HG02973 (cell line): ENCODE data around the gene TMED8.
"Not testable (repeated sequence)": the region's sequence is repeated elsewhere in the genome, so short reads cannot be mapped to it uniquely, and the experiment has no call there.

Source experiments
- ATAC-seq: cut with Tn5 transposase; IDR thresholded peaks from one replicate; pipeline ENCODE4 v1.9.1; 2021; ENCODE audit warnings: moderate library complexity; ENCODE audit not compliant: unreplicated experiment

Gene TMED8

DNA sequence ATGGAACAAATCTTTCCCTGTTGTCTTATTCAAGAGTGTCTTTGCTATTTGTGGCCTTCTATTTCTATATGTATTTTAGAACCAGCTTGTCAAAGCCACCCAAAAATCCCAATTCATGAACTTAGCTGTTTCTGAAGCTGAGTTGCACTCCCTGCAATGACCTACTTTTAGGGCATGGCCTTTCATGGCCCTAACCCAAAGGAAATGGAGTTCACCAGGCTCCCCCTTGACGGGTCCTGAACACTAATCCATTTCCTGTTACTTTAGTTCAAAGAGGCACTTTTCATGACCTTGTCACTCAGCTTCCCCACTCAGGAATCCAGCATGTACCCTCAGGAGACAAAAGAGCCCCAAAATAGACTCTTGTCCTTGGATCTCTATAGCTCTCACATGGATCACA, 7.6 kb downstream of the TMED8 start:
- ATAC-seq: no peak

DNA sequence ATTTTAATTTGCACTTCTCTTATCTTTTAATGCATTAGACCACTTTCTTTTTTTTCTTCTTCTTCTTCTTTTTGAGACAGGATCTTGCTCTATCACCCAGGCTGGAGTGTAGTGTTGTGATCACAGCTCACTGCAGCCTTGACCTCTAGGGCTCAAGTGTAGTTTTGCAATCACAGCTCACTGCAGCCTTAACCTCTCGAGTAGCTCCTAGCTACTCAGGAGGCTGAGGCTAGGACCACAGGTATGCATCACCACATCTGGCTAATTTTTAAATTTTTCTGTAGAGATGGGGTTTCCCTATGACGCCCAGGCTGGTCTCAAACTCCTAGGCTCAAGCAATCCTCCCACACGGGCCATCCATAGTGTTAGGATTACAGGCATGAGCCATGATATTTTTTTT, 12.7 kb downstream of the TMED8 start:
- ATAC-seq: no peak

DNA sequence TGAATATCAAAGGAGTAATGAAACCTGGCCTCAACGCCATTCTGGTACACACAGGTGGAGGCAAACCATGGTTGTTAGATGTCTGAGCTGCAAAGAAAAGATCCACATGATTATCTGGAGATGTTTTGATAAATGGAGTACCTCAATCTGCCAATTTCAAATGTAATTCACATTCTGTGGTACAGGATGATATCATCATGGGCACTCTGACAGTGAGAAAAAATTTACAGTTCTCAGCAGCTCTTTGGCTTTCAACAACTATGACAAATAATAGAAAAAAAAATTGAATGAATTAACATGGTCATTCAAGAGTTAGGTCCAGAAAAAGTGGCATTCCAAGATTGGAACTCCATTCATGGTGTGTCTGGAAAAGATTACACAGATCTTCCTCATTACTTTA, 17.3 kb downstream of the TMED8 start:
- no peak for ATAC-seq

- ATAC-seq: no peak
Measured at GRCh38 chr14:77356899-77357298, 20.0 kb downstream of the TMED8 start.

- ATAC-seq: no peak
Measured at GRCh38 chr14:77355811-77356210, 21.1 kb downstream of the TMED8 start.

DNA sequence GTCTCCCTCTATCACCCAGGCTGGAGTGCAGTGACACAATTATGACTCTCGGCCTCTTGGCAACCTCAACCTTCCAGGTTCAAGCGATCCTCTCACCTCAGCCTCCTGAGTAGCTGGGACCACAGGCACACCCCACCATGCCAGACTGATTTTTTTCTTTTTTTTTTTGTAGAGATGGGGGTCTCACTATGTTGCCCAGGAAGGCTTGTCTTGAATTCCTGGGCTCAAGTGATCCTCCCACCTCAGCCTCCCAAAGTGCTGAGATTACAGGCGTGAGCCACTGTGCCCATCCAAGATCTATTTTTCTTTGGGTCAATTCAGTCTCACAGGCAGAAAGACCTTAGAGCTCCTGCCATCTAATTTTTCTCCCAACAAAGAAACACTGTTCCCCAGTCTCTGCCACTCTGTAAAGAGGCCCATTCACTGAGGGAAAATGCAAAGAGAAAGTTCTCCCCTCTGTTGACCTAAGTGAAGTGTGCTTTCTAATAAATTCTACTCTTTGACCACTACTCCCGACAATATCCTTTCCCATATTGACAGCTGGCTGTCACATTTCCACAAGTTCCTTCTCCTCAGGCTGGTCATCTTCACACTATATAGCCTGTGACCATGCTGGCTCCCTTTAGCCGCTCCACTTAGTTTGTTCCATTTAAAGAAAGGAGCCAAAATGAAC, 23.3 kb downstream of the TMED8 start:
- ATAC-seq: no peak

- ATAC-seq: no peak
Measured at GRCh38 chr14:77347751-77348150, 29.1 kb downstream of the TMED8 start.

DNA sequence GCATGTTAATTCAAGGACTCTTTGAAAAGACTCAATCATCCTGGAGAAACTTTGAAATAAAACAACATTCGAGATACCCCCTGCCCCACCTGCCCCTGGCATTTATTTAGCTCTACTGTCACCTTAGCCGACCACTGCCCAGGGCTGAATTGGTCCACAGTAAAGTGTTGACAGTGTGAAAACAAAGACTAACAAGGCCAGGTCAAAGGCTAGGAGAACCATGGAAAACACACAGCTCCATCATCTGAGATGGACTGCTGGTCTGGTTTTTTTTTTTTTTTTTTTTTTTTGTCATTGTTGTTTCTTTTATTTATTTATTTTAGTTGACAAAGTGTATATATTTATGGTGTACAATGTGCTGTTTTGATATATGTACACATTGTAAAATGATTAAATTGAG, 30.4 kb downstream of the TMED8 start:
- ATAC-seq: no peak

- ATAC-seq: no peak
Measured at GRCh38 chr14:77344377-77344996, 32.4 kb downstream of the TMED8 start.

DNA sequence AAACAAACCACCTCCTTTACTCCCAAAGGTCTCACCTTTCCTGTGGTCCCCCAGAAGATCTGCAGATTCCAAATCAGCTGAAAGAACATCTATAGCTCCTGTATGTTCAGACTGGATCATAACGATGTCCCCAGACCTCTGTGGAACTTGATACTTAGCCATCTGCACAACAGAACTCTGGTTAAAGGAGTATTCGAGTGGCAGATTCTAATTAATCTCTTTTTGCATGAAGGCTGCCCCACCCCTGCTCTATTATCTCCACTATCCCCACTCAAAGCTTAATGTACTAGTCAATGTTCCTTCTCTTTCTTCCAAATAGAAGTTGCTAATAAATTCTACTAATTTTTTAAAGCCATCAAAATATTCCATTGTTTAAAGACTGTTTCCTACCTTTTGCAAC, 33.2 kb downstream of the TMED8 start:
- ATAC-seq: no peak

DNA sequence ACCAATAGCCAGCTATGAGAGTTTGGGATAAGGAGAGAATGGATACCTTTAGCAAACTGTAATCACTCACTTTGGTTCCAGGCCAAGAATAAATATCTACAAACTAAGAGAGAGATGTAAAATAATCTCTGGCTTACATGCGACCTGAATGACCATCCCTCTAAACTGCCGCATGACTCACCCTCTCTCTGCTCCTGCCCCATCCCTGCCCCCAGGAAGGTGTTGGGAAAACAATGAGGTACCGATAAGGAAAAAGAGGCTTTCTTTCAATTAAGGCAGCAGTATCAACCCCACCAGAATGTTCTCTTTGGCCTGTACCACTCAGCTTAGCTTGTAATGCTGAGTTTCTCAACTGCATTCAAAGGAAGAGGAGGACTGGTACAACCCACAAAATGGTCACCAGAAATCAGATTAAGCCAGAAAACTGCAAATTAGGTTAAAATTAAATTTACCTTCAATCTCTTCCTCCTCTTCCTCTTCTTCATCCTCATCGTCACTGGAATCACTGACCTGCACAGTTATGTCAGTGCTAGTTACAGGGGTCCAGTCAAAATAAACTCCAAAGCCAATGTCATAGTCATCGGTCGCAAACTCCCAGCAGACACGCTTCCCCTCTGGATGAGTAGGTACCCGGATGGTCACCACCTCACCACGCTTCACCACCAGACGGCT, 34.0 kb downstream of the TMED8 start:
- ATAC-seq: no peak

GRCh38 chr14:77340389-77340788, 36.5 kb downstream of the TMED8 start:
- no peak for ATAC-seq

DNA sequence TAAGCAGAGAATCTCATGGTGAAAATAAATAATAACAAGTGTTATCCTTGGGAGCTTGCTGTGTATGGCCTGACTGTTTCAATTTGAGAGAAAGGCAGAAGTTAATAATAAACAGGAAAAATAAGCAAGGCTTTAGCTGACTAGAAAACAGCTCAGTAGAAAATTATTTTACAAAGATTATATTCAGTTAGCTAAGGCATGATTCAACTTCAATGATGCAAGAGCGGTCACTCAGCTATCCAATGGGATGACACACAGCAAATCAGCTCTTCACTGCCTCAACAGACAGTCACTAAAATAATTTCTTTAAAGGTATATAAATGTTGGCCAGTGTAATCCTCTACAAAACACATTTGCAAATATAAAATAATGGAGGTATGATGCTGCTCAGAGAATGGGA, 37.5 kb downstream of the TMED8 start:
- no peak for ATAC-seq

DNA sequence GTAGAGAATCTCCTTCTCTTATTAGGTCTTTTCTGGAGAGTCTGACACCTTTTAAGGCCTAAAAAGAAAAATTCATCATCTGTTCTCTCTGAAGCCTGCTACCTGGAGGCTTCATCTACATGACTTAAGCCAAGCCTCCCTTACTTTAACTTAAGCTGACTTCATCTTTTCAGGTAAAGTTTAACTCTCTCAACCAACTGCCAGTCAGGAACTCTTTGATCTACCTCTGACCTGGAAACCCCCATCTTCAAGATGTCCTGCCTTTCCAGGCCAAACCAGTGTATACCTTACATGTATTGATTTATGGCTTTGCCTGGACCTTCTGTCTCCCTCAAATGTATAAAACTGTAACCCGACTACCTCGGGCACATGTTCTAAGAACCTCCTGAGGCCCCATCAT, 38.6 kb downstream of the TMED8 start:
- no peak for ATAC-seq

DNA sequence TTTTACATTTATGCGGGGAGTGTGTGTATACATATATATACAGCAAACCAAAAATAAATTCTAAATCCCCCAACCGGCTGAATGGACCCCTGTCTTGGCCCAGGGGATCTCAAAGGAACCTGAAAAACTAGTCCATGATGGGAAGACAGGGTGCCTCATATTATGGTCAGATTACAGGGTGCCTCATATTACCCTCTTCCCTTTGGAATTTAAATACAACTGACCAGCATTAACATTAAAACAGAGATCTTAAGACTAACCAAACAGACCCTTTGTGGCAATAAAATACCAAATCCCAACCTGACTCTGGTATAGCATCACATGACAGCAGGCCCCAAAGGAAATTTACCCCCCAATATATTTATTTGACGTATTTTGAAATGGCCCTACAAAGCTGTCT, 39.0 kb downstream of the TMED8 start:
- no peak for ATAC-seq

- not testable (repeated sequence) for ATAC-seq
Measured at GRCh38 chr14:77337255-77337654, 39.6 kb downstream of the TMED8 start.

GRCh38 chr14:77335576-77335975, 41.3 kb downstream of the TMED8 start:
- no peak for ATAC-seq

GRCh38 chr14:77329872-77330271, 47.0 kb downstream of the TMED8 start:
- ATAC-seq: no peak

DNA sequence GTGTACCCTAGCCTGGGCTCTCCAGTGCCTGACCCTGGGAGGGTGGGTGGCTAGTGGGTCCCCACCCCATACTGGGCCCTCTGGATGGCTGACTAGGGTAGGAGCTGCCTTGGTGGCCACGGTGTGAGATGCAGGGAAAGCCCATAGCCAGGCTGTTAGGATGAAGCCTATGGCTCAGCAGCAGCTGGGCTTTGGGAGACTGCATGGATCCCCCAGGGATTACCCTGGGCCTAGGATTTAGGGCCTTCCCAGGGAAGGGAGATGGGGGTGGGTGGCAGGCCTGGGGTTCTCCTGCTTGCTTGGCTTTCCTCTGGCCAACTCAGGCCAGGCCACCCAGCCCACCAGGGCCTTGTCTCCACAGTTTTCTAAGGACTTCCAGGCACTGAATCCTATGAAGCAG, 49.8 kb downstream of the TMED8 start:
- no peak for ATAC-seq

DNA sequence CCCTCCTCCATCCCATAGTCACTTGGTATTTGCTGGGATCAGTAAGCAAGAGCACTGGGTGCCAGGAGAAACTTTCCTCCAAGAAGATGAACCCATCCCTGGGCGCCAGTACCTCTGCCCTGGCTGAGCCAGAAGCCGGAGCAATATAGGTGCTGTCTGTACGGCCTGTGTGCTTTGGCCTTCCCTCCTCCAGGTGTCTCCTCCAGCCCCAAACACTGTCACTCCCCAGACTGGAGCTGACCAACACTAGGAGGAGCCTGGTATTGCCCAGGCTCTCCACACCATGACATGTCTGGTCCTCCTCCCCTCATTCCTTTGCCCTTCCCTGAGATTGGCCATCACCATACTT, 51.2 kb downstream of the TMED8 start:
- ATAC-seq: no peak

GRCh38 chr14:77324816-77325745, 51.8 kb downstream of the TMED8 start:
- no peak for ATAC-seq
